Left lung (tissue), 14 donors: Measurements from ENCODE around the gene SIGLEC7. TPM values are rescaled to one million over a fixed set of nuclear protein-coding genes. Genes with fewer than 3 reads are reported as not detected.

ENCODE experiments used
- ATAC-seq: fragments of 200-7000 bp; cut with Tn5 transposase; one replicate; pipeline ENCODE4 v1.9.1; 2020; ENCODE audit warnings: moderate library complexity
- DNase-seq, 4 donors: peaks; one replicate each; pipeline ENCODE4 v3.0.0-alpha.2; 2013 to 2020
- H3K27ac ChIP-seq, 2 donors: fragments of 200-600 bp; sonication (generic) in 1 of 2; one replicate each; pipeline versions ENCODE4 v1.5.0 to v1.8.0; 2020 to 2021
- H3K27me3 ChIP-seq, 2 donors: fragments of 200-600 bp; sonication (generic) in 1 of 2; one replicate each; pipeline versions ENCODE4 v1.5.0 to v1.8.0; 2020 to 2021
- H3K36me3 ChIP-seq, 2 donors: fragments of 200-600 bp; sonication (generic) in 1 of 2; one replicate each; pipeline versions ENCODE4 v1.5.0 to v1.8.0; 2020 to 2021
- H3K4me1 ChIP-seq, 2 donors: fragments of 200-600 bp; one replicate each; pipeline ENCODE4 v1.8.0; 2021
- H3K4me3 ChIP-seq, 2 donors: fragments of 200-600 bp; sonication (generic) in 1 of 2; one replicate each; pipeline versions ENCODE4 v1.5.0 to v1.8.0; 2020 to 2021; ENCODE audit warnings: mild to moderate bottlenecking in 1 of 2
- H3K9me3 ChIP-seq, 2 donors: fragments of 200-600 bp; sonication (generic) in 1 of 2; one replicate each; pipeline versions ENCODE4 v1.5.0 to v1.8.0; 2020 to 2021
- CTCF ChIP-seq, 2 donors: fragments of 200-600 bp; sonication (generic) in 1 of 2; IDR thresholded peaks; one replicate each; pipeline versions ENCODE4 v1.5.0 to v1.8.0; 2021; ENCODE audit warnings: antibody characterized with exemption in 2 of 2
- intact Hi-C, 2 donors: fragments of 100-400 bp; cut with DNase I; formaldehyde crosslinking; loops; one replicate each; pipeline versions ENCODE4 v1.11.2 to v1.14.2; 2022
- long read RNA-seq, 12 donors: library from polyadenylated mRNA in 2 of 12; unstranded in 2 of 12; transcript quantifications; one replicate each; pipeline ENCODE4 v2.0.0 and lab custom pipeline, GENCODE V29; 2019 to 2026
- polyA plus RNA-seq, 6 donors: library from polyadenylated mRNA; unstranded; fragments of 120-200 nt; gene quantifications; one replicate each; pipeline ENCODE4 v1.2.1, GENCODE V29; 2013; ENCODE audit not compliant: insufficient read length in 6 of 6
- total RNA-seq, 2 donors: library from RNA; stranded (reverse); fragmentation: NEBNext Ultra II Directional; extraction: Animal tissue kit (Norgen Biotek cat#: 25700); gene quantifications; one replicate each; pipeline ENCODE4 v1.2.1, GENCODE V29; 2021
- donor health status: DM: no; HTN: yes; CAD: no.
- donor health status: DM: no; HTN: no; CAD: no.

The SIGLEC7 gene
- total RNA-seq: 10 to 100 TPM in 1 of 2 donors, 1 to 10 TPM in 1; 7.3 to 10.4 TPM
- under 1 TPM; 0.63 to 0.91 (median 0.76) TPM for polyA plus RNA-seq
- long read RNA-seq, donor 1, partial matches to known transcripts: 0 of 1 reads
- long read RNA-seq, donor 1, other reads (novel, unspliced or antisense): 0 of 1 reads
- long read RNA-seq, donor 2: 0 reads
- long read RNA-seq, donor 3: 0 reads
- long read RNA-seq, donor 4, partial matches to known transcripts: 0 of 3 reads
- long read RNA-seq, donor 4, other reads (novel, unspliced or antisense): 0 of 3 reads
- long read RNA-seq, donor 5, partial matches to known transcripts: 0 of 1 reads
- long read RNA-seq, donor 5, other reads (novel, unspliced or antisense): 0 of 1 reads
- long read RNA-seq, donor 6: 0 reads
- long read RNA-seq, donor 7: 0 reads
- long read RNA-seq, donor 8: 0 reads
- long read RNA-seq, donor 9: 0 reads
- long read RNA-seq, donor 10, transcript SIGLEC7-202 (7 exons, 1,754 nt): major isoform, 11 of 18 reads
- long read RNA-seq, donor 10, partial matches to known transcripts: 3 of 18 reads
- long read RNA-seq, donor 10, other reads (novel, unspliced or antisense): 2 of 18 reads
- long read RNA-seq, donor 11: 0 reads
- long read RNA-seq, donor 12: 0 reads

GRCh38 chr19:51142119-51142518 lies at the start of gene SIGLEC7:
TSS of gene SIGLEC7 (plus strand) at chr19:51142301. CDS start at chr19:51142370, 69 bp downstream.
- no peaks in the 10 kb centered on the region for H3K36me3 ChIP-seq
- H3K27ac ChIP-seq: peak within 1 kb of the TSS in 1 of 2 donors; percentile 81
- peaks cover 0 to 81% of the 10 kb centered on the region in 2 donors for H3K4me1 ChIP-seq
- TF ChIP-seq CTCF (IDR thresholded peaks at IDR 0.05): no peak
- peak; percentile 41 for ATAC-seq
- H3K27me3 ChIP-seq: peaks cover 0 to 54% of the 10 kb centered on the region in 2 donors
- peak in 2 of 4 donors; percentile 73 to 86 for DNase-seq
- peak within 1 kb of the TSS in 1 of 2 donors; percentile 19 for H3K4me3 ChIP-seq
- intact Hi-C loops: no loop called here
- H3K9me3 ChIP-seq: no peaks in the 10 kb centered on the region

DNA sequence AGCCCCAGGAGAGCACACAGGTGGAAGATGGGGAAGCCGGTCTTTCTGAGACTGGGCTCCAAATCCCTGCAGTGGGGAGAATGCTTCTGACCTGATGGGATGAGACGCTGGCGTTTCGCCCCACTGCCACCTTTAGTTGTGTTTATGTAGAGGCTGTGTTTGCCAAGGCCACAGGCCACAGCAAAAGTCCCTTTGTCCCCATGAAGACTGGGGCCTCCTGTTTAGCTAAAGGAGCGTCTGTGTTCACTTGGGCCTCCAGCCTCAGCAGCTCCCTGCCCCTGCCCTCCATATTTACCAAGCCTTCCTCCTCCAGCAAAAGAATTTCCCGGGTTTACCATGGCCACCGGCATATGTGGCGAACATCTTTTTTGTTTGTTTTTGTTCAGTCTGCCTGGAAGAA lies 49.0 kb upstream of the SIGLEC7 start:
- ATAC-seq (no peak), DNase-seq (no peak)
- Histone ChIP-seq H3K36me3 (peaks cover 0 to 4% of the 10 kb centered on the region in 2 donors), H3K4me3 (no peak overlapping the region), H3K4me1 (peaks cover 0 to 14% of the 10 kb centered on the region in 2 donors), H3K27ac (no peak overlapping the region), H3K9me3 (no peaks in the 10 kb centered on the region), H3K27me3 (no peaks in the 10 kb centered on the region)
- TF ChIP-seq CTCF (IDR thresholded peaks at IDR 0.05): no peak
- intact Hi-C loops: no loop called here

GRCh38 chr19:51093510-51094345 lies 48.4 kb upstream of the SIGLEC7 start:
- no peak for DNase-seq
- ATAC-seq: no peak
- Histone ChIP-seq H3K4me3 (no peak overlapping the region), H3K27me3 (no peaks in the 10 kb centered on the region), H3K9me3 (no peaks in the 10 kb centered on the region), H3K4me1 (peaks cover 0 to 14% of the 10 kb centered on the region in 2 donors), H3K27ac (no peak overlapping the region), H3K36me3 (peaks cover 0 to 8% of the 10 kb centered on the region in 2 donors)
- TF ChIP-seq CTCF (IDR thresholded peaks at IDR 0.05): no peak
- intact Hi-C loops: no loop called here

GRCh38 chr19:51094696-51095279 lies 47.3 kb upstream of the SIGLEC7 start:
- ATAC-seq: peak; percentile 10
- no peak overlapping the region for H3K4me3 ChIP-seq
- no peaks in the 10 kb centered on the region for H3K27me3 ChIP-seq
- H3K27ac ChIP-seq: no peak overlapping the region
- peak in 1 of 4 donors; percentile 30 for DNase-seq
- TF ChIP-seq CTCF (IDR thresholded peaks at IDR 0.05): peak; percentile 49 to 53
- H3K36me3 ChIP-seq: peaks cover 0 to 19% of the 10 kb centered on the region in 2 donors
- no peaks in the 10 kb centered on the region for H3K9me3 ChIP-seq
- H3K4me1 ChIP-seq: peaks cover 0 to 14% of the 10 kb centered on the region in 2 donors
- intact Hi-C loops: no loop called here
